H9 (cell line): ENCODE results near the gene KRT9. TPM values are rescaled to one million over a fixed set of nuclear protein-coding genes. Genes with fewer than 3 reads are reported as not detected.

Source experiments
- DNase-seq: peaks from one replicate; pipeline ENCODE4 v3.0.0-alpha.2; 2017
- H2AFZ ChIP-seq: one replicate; pipeline ENCODE4 v1.6.1; 2013; ENCODE audit warnings: mild to moderate bottlenecking, low read length, control low read depth, moderate library complexity
- H2AK5ac ChIP-seq: 2 replicates; pipeline ENCODE4 v1.6.1; 2013; ENCODE audit warnings: low read length, control low read depth, mixed read lengths; ENCODE audit not compliant: insufficient read length
- H2BK120ac ChIP-seq: one replicate; pipeline ENCODE4 v1.6.1; 2013; ENCODE audit warnings: low read depth, mild to moderate bottlenecking, low read length, control low read depth, inconsistent platforms; ENCODE audit not compliant: poor library complexity, severe bottlenecking
- H2BK12ac ChIP-seq: 2 replicates; pipeline ENCODE4 v1.6.1; 2013; ENCODE audit warnings: low read length, control low read depth, mixed read lengths, low read depth; ENCODE audit not compliant: insufficient read length
- H2BK15ac ChIP-seq: 2 replicates; pipeline ENCODE4 v1.6.1; 2013; ENCODE audit warnings: low read depth, low read length, control low read depth
- H2BK20ac ChIP-seq: one replicate; pipeline ENCODE4 v1.6.1; 2013; ENCODE audit warnings: low read depth, mild to moderate bottlenecking, low read length, control low read depth, inconsistent platforms; ENCODE audit not compliant: poor library complexity, severe bottlenecking
- H2BK5ac ChIP-seq: 2 replicates; pipeline ENCODE4 v1.6.1; 2013; ENCODE audit warnings: low read length, control low read depth, mixed read lengths; ENCODE audit not compliant: insufficient read length
- H3K14ac ChIP-seq: 2 replicates; pipeline ENCODE4 v1.6.1; 2013; ENCODE audit warnings: low read length, control low read depth; ENCODE audit not compliant: insufficient read depth
- H3K18ac ChIP-seq: 2 replicates; pipeline ENCODE4 v1.6.1; 2013; ENCODE audit warnings: low read depth, mild to moderate bottlenecking, mixed read lengths, low read length, control low read depth; ENCODE audit not compliant: insufficient read length
- H3K23ac ChIP-seq: 2 replicates; pipeline ENCODE4 v1.6.1; 2013; ENCODE audit warnings: low read length, control low read depth, mixed read lengths, low read depth; ENCODE audit not compliant: insufficient read length
- H3K23me2 ChIP-seq: 2 replicates; pipeline ENCODE4 v1.6.1; 2013; ENCODE audit warnings: low read depth, mild to moderate bottlenecking, mixed read lengths, low read length, control low read depth; ENCODE audit not compliant: insufficient read length, poor library complexity, severe bottlenecking
- H3K27ac ChIP-seq: 2 replicates; pipeline ENCODE4 v1.5.1; 2013; ENCODE audit warnings: low read length, control low read depth, mixed read lengths, low read depth; ENCODE audit not compliant: insufficient read length
- H3K27me3 ChIP-seq: 2 replicates; pipeline ENCODE4 v1.6.1; 2013; ENCODE audit warnings: low read length, control low read depth, inconsistent platforms; ENCODE audit not compliant: insufficient read depth
- H3K4ac ChIP-seq: 2 replicates; pipeline ENCODE4 v1.6.1; 2013; ENCODE audit warnings: low read depth, mild to moderate bottlenecking, control low read depth, inconsistent platforms, low read length, moderate library complexity
- H3K4me1 ChIP-seq: 2 replicates; pipeline ENCODE4 v1.6.1; 2013; ENCODE audit warnings: low read length, control low read depth, inconsistent platforms; ENCODE audit not compliant: insufficient read depth
- H3K4me2 ChIP-seq: 2 replicates; pipeline ENCODE4 v1.6.1; 2013; ENCODE audit warnings: low read length, control low read depth, mixed read lengths; ENCODE audit not compliant: insufficient read length, insufficient read depth
- H3K56ac ChIP-seq: 2 replicates; pipeline ENCODE4 v1.6.1; 2013; ENCODE audit warnings: low read depth, mild to moderate bottlenecking, mixed read lengths, low read length, control low read depth; ENCODE audit not compliant: insufficient read length
- H3K79me1 ChIP-seq: 2 replicates; pipeline ENCODE4 v1.6.1; 2013; ENCODE audit warnings: low read depth, mild to moderate bottlenecking, moderate library complexity, low read length, control low read depth, inconsistent platforms; ENCODE audit not compliant: insufficient read depth, poor library complexity, severe bottlenecking
- H3K79me2 ChIP-seq: 2 replicates; pipeline ENCODE4 v1.6.1; 2013; ENCODE audit warnings: low read length, control low read depth, inconsistent platforms; ENCODE audit not compliant: insufficient read depth
- H3K9ac ChIP-seq: 2 replicates; pipeline ENCODE4 v1.6.1; 2013; ENCODE audit warnings: low read length, control low read depth, mixed read lengths; ENCODE audit not compliant: insufficient read length; ENCODE audit errors: extremely low read depth
- H3K9me3 ChIP-seq: one replicate; pipeline ENCODE4 v1.6.1; 2013; ENCODE audit warnings: low read depth, low read length, inconsistent platforms; ENCODE audit not compliant: control insufficient read depth
- H3T11ph ChIP-seq: one replicate; pipeline ENCODE4 v1.6.1; 2013; ENCODE audit warnings: mild to moderate bottlenecking, low read length, control low read depth, inconsistent platforms
- H4K20me1 ChIP-seq: one replicate; pipeline ENCODE4 v1.6.1; 2013; ENCODE audit not compliant: control insufficient read depth, insufficient read length, insufficient read depth
- H4K5ac ChIP-seq: 2 replicates; pipeline ENCODE4 v1.6.1; 2013; ENCODE audit warnings: low read depth, mild to moderate bottlenecking, mixed read lengths, low read length, control low read depth; ENCODE audit not compliant: insufficient read length
- H4K8ac ChIP-seq: replicated peaks from 2 replicates; pipeline ENCODE4 v1.6.1; 2013; ENCODE audit warnings: low read length, control low read depth, mixed read lengths, low read depth; ENCODE audit not compliant: insufficient read length
- H4K91ac ChIP-seq: 2 replicates; pipeline ENCODE4 v1.6.1; 2013; ENCODE audit warnings: low read depth, mild to moderate bottlenecking, moderate library complexity, mixed read lengths, low read length, control low read depth; ENCODE audit not compliant: insufficient read length
- H3K27ac Mint-ChIP-seq, 3 experiments: 2 replicates in 2 of 3; 3 replicates in 1 of 3; pipeline ENCODE4 v1.8.0; 2020 to 2021; ENCODE audit warnings: mixed read lengths in 3 of 3, mild to moderate bottlenecking in 1 of 3, moderate library complexity in 1 of 3
- H3K27me3 Mint-ChIP-seq: 2 replicates; pipeline ENCODE4 v1.8.0; 2021; ENCODE audit warnings: low read depth, mild to moderate bottlenecking, moderate library complexity, mixed read lengths
- H3K36me3 Mint-ChIP-seq, 3 experiments: 2 replicates in 2 of 3; 3 replicates in 1 of 3; pipeline ENCODE4 v1.8.0; 2020 to 2021; ENCODE audit warnings: low read depth in 3 of 3, mixed read lengths in 3 of 3; ENCODE audit not compliant: insufficient read depth in 1 of 3
- H3K4me1 Mint-ChIP-seq, 2 experiments: 2 replicates each; pipeline ENCODE4 v1.8.0; 2020; ENCODE audit warnings: mixed read lengths in 2 of 2
- H3K4me3 Mint-ChIP-seq, 2 experiments: 2 replicates in 1 of 2; 3 replicates in 1 of 2; pipeline ENCODE4 v1.8.0; 2020 to 2021; ENCODE audit warnings: mild to moderate bottlenecking in 2 of 2, mixed read lengths in 2 of 2, moderate library complexity in 1 of 2
- H3K9me3 Mint-ChIP-seq, 2 experiments: 2 replicates in 1 of 2; 3 replicates in 1 of 2; pipeline ENCODE4 v1.8.0; 2020; ENCODE audit warnings: mild to moderate bottlenecking in 2 of 2, mixed read lengths in 2 of 2, moderate library complexity in 1 of 2
- CTCF ChIP-seq: fragments of 200-600 bp; sonication (generic); conservative IDR thresholded peaks from 3 replicates; pipeline ENCODE4 v1.8.0; 2021; ENCODE audit warnings: antibody characterized with exemption, mild to moderate bottlenecking
- WGBS: extraction: QIAGEN DNeasy Blood & Tissue Kit; methylation state at CpG from one replicate; pipeline ENCODE4 v1.1.7; 2013; ENCODE audit warnings: missing lambda C conversion rate, low lambda C conversion rate, mixed read lengths; ENCODE audit not compliant: insufficient read length; ENCODE audit errors: extremely low coverage; 5-methylcytosine and 5-hydroxymethylcytosine counted together
- total RNA-seq: library from RNA; stranded (reverse); gene quantifications from 2 replicates; pipeline ENCODE4 v1.2.1, GENCODE V29; 2021

The KRT9 gene
- total RNA-seq, 1 experiment from 2014 or later, result not detected

GRCh38 chr17:41518789-41519449 lies 52.9 kb downstream of the KRT9 start, which contains the start of gene KRT15:
KRT15 (minus strand) TSS chr17:41518890; CDS start chr17:41518827, 63 bp downstream.
- Histone ChIP-seq H3K56ac (no peak within 1 kb of the TSS), H2BK15ac (no peak within 1 kb of the TSS), H3K9ac (no peak within 1 kb of the TSS), H2AK5ac (no peak within 1 kb of the TSS), H2BK12ac (no peak within 1 kb of the TSS), H3K23ac (no peak within 1 kb of the TSS), H3K4me2 (no peak within 1 kb of the TSS), H3K79me1 (no peaks in the 10 kb centered on the region), H3K4ac (no peak within 1 kb of the TSS), H2BK20ac (no peak within 1 kb of the TSS), H2BK5ac (no peak within 1 kb of the TSS), H2AFZ (no peak within 1 kb of the TSS), H3K79me2 (no peaks in the 10 kb centered on the region), H4K91ac (no peak within 1 kb of the TSS), H3K4me1 (no peaks in the 10 kb centered on the region; the same call in 1 of the 2 replicates), H3K14ac (no peak within 1 kb of the TSS; the same call in 1 of the 2 replicates), H3K27ac (no peak within 1 kb of the TSS), H4K20me1 (no peaks in the 10 kb centered on the region), H3K23me2 (no peaks in the 10 kb centered on the region), H3K27me3 (no peaks in the 10 kb centered on the region), H3K18ac (no peak within 1 kb of the TSS), H4K8ac (no peak within 1 kb of the TSS), H3K9me3 (no peaks in the 10 kb centered on the region), H4K5ac (no peak within 1 kb of the TSS), H3T11ph (no peak within 1 kb of the TSS), H2BK120ac (no peak within 1 kb of the TSS)
- H3K4me3 Mint-ChIP-seq, result no peak within 1 kb of the TSS
- WGBS, result no CpG with 5 or more reads among the region's 8 CpGs
- TF ChIP-seq CTCF, result no peak
- H3K36me3 Mint-ChIP-seq, result peaks cover 6 to 13% (median 10%) of the 10 kb centered on the region in 3 experiments; a peak in 6 of 7 replicates
- peak within 1 kb of the TSS in 1 of 3 experiments; percentile 74; a peak in 2 of 7 replicates for H3K27ac Mint-ChIP-seq
- no peaks in the 10 kb centered on the region; the same call in 1 of the 2 replicates for H3K27me3 Mint-ChIP-seq
- no peaks in the 10 kb centered on the region; a peak in 2 of 5 replicates for H3K9me3 Mint-ChIP-seq
- DNase-seq, result no peak
- H3K4me1 Mint-ChIP-seq, result peaks cover 23 to 34% of the 10 kb centered on the region in 2 experiments
